WTC11 (cell line): ENCODE data around the gene GPC5.

Source experiments
- CREB1 ChIP-seq: sonication (generic); formaldehyde crosslinking; IDR thresholded peaks from 2 replicates; pipeline ENCODE4 v1.8.0; 2023; ENCODE audit warnings: mild to moderate bottlenecking, missing genetic modification reagents
- E2F5 ChIP-seq: sonication (generic); formaldehyde crosslinking; IDR thresholded peaks from 2 replicates; pipeline ENCODE4 v1.8.1; 2022; ENCODE audit warnings: mild to moderate bottlenecking, moderate library complexity, missing genetic modification reagents
- IRF2 ChIP-seq: sonication (generic); formaldehyde crosslinking; IDR thresholded peaks from 2 replicates; pipeline ENCODE4 v1.8.0; 2022; ENCODE audit warnings: low read depth, missing genetic modification reagents, borderline replicate concordance
- NR2C2 ChIP-seq: sonication (generic); formaldehyde crosslinking; IDR thresholded peaks from 2 replicates; pipeline ENCODE4 v1.8.0; 2022; ENCODE audit warnings: mild to moderate bottlenecking, missing genetic modification reagents
- OVOL2 ChIP-seq: fragments of 250-450 bp; sonication (Bioruptor Pico); IDR thresholded peaks from 2 replicates; pipeline ENCODE4 v1.9.0; 2021; ENCODE audit warnings: mild to moderate bottlenecking, borderline replicate concordance
- PRDM15 ChIP-seq: sonication (generic); formaldehyde crosslinking; IDR thresholded peaks from 2 replicates; pipeline ENCODE4 v1.8.0; 2022; ENCODE audit warnings: missing genetic modification reagents
- SMAD4 ChIP-seq: sonication (generic); formaldehyde crosslinking; IDR thresholded peaks from 2 replicates; pipeline ENCODE4 v1.8.0; 2022; ENCODE audit warnings: mild to moderate bottlenecking, missing genetic modification reagents
- SP1 ChIP-seq: sonication (generic); formaldehyde crosslinking; conservative IDR thresholded peaks from 2 replicates; pipeline ENCODE4 v1.8.1; 2022; ENCODE audit warnings: missing genetic modification reagents
- ZNF138 ChIP-seq: sonication (generic); formaldehyde crosslinking; conservative IDR thresholded peaks from 2 replicates; pipeline ENCODE4 v1.8.1; 2022; ENCODE audit warnings: mild to moderate bottlenecking, moderate library complexity, missing genetic modification reagents
- TF ChIP-seq, protein P1 (sequence below): fragments of 200-600 bp; IDR thresholded peaks from 2 replicates; pipeline ENCODE4 v1.8.0; 2022; ENCODE audit warnings: antibody characterized with exemption
- TF ChIP-seq, protein P2 (sequence below): sonication (generic); formaldehyde crosslinking; IDR thresholded peaks from 2 replicates; pipeline ENCODE4 v1.8.1; 2022; ENCODE audit warnings: low read depth, mild to moderate bottlenecking, moderate library complexity, missing genetic modification reagents, borderline replicate concordance
- TF ChIP-seq, protein P3 (sequence below): sonication (generic); formaldehyde crosslinking; IDR thresholded peaks from 2 replicates; pipeline ENCODE4 v1.8.1; 2023; ENCODE audit warnings: mild to moderate bottlenecking, missing genetic modification reagents, moderate library complexity

DNA sequence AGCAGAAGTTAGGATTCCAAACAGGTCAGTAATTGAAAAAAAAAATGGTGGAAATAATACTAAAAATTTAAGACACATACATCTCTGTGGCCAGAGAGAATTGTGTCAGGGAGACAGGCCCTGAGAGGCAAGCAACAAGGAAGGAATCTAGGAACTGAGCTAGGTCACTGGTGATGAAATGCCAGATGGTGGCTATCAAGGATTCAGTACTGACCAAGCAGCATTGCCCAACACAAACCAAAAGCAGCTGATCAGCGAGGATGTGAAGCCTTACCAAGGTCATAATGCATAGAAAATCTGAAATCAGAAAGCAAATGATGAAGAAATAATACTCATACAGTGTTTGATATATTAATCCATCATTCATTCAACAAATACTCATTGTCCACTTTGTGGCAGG is 905.0 kb downstream of the GPC5 start:
- TF ChIP-seq OVOL2 (CRISPR knock-in tag), result no peak
- TF ChIP-seq, protein P1, sequence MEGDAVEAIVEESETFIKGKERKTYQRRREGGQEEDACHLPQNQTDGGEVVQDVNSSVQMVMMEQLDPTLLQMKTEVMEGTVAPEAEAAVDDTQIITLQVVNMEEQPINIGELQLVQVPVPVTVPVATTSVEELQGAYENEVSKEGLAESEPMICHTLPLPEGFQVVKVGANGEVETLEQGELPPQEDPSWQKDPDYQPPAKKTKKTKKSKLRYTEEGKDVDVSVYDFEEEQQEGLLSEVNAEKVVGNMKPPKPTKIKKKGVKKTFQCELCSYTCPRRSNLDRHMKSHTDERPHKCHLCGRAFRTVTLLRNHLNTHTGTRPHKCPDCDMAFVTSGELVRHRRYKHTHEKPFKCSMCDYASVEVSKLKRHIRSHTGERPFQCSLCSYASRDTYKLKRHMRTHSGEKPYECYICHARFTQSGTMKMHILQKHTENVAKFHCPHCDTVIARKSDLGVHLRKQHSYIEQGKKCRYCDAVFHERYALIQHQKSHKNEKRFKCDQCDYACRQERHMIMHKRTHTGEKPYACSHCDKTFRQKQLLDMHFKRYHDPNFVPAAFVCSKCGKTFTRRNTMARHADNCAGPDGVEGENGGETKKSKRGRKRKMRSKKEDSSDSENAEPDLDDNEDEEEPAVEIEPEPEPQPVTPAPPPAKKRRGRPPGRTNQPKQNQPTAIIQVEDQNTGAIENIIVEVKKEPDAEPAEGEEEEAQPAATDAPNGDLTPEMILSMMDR, result no peak
- TF ChIP-seq SMAD4, result no peak
- no peak for TF ChIP-seq ZNF138 (CRISPR knock-in tag)
- no peak for TF ChIP-seq CREB1 (CRISPR knock-in tag)
- TF ChIP-seq NR2C2, result no peak
- TF ChIP-seq E2F5 (CRISPR knock-in tag), result no peak
- no peak for TF ChIP-seq SP1
- TF ChIP-seq, protein P2, sequence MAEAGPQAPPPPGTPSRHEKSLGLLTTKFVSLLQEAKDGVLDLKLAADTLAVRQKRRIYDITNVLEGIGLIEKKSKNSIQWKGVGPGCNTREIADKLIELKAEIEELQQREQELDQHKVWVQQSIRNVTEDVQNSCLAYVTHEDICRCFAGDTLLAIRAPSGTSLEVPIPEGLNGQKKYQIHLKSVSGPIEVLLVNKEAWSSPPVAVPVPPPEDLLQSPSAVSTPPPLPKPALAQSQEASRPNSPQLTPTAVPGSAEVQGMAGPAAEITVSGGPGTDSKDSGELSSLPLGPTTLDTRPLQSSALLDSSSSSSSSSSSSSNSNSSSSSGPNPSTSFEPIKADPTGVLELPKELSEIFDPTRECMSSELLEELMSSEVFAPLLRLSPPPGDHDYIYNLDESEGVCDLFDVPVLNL (CRISPR knock-in tag), result no peak
- TF ChIP-seq, protein P3, sequence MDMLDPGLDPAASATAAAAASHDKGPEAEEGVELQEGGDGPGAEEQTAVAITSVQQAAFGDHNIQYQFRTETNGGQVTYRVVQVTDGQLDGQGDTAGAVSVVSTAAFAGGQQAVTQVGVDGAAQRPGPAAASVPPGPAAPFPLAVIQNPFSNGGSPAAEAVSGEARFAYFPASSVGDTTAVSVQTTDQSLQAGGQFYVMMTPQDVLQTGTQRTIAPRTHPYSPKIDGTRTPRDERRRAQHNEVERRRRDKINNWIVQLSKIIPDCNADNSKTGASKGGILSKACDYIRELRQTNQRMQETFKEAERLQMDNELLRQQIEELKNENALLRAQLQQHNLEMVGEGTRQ (CRISPR knock-in tag), result no peak
- TF ChIP-seq PRDM15 (CRISPR knock-in tag), result no peak
- no peak for TF ChIP-seq IRF2
